GM21526 (cell line): Measurements from ENCODE around the gene SUPT6H.
A peak's percentile ranks its signal among the peaks of the same experiment; 100 is the strongest.

Experiments used
- ATAC-seq: cut with Tn5 transposase; IDR thresholded peaks from one replicate; pipeline ENCODE4 v1.9.1; 2021; ENCODE audit warnings: moderate library complexity; ENCODE audit not compliant: unreplicated experiment, low FRiP score

The SUPT6H gene

DNA sequence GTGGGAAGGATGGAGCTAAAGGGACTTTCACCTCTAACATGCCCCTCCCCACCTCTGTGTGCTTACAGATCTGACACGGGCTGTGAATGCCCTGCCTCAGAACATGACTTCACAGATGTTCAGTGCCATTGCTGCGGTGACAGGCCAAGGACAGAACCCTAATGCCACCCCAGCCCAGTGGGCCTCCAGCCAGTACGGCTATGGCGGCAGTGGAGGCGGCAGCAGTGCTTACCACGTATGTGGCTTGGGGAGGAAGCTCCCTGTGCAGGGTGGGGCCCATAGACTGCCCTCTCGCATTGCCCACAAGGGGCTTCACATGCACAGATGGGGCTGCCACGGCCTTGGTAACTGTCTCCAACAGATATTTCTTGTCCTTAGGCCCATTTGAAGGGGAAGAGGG, 38.3 kb downstream of the SUPT6H start:
- ATAC-seq, result no peak

- ATAC-seq, result no peak
Measured at GRCh38 chr17:28700830-28701492, 39.0 kb downstream of the SUPT6H start.

- ATAC-seq, result no peak
Measured at GRCh38 chr17:28702026-28702751, 40.2 kb downstream of the SUPT6H start.

GRCh38 chr17:28702752-28703150, 40.7 kb downstream of the SUPT6H start:
- ATAC-seq, result no peak

DNA sequence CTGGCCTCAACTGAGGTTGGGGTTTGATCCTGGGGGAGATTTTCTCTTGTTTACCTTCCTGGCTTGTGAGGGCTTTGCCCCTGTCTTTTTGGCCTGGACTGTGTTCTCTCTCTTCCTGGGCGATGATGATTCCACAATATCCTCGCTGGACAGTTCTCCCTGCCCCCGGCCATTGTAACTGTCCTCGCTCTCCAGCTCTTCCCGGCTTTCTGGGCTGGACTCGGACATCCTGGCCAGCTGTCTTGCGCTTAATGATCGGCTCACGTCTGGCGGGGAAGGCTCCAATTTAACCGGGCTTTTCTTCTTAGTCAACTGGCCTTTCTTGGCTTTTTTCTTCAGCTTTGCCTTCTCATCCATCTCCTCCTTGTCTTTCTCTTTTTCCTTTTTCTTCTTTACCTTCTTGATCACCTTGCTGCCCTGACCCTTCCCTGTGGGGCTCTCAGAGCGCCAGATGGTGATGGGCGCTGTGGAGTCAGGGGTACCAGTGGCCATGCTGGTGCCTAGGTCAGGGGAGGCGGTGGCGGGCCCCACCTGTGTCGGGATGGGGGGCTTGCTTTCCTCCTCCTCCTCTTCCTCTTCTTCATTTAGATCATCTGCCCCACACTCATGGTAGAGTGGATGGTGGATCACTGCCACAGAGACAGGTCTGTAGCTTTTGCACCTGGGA, 41.7 kb downstream of the SUPT6H start:
- ATAC-seq, result no peak

DNA sequence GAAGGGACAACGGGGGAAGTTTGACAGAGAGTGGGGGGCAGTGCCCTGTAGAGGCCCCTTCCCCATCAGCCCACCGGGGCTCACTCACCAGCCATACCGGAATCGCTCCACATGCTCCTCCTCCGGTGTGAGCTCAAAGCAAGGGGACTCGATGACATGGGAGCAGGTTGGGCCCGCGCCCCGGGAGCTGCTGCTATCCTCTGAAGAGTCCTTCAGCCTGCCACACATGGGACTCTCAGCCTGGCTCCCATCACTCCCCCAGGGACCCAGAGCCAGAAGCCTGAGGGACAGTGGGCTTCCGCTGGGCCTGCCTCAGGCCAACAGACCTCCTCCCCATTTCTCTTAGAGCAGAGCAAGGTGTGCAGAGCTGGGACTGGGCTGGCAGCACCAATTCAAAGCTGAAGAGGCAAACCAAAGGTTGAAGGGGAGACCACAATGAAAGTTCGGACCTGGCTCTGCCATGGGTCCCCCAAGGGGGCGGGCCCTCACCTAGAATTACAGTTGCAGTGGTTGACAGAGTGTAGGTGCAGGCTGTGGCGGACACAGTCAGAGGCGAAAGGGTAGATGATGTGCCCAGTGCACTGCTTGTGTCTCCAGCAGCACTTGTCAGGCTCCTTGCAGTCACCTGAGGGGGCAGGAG, 42.3 kb downstream of the SUPT6H start:
- no peak for ATAC-seq

DNA sequence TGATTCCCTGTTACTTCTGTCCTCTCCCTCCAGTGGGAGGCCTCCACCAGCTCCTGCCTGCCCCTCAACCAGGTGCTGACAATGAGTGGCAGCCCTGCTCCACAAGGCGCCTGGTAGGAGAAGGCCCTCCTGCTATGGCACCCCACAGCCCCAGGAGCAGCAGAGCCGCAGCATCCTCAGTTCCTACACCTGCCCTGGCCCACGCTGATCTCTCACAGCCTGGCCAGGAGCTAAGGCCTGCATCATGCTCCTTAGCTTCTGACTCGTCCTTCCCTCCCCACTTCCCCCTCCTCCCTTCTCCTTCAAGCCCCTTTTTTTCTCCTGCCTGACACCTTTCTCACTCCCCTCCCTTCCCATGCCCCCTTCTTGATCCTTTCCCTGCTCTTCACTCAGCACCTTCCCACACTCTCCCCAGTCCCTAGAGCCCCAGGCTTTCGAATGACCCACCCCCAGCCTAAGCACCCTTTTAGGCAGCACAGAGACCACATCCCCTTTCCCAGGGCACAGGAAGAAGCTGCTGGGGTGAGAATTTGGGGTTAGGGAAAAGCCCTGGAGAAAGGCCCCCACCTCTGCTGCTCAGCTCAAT, 43.2 kb downstream of the SUPT6H start:
- ATAC-seq, result no peak

GRCh38 chr17:28705728-28706334, 43.8 kb downstream of the SUPT6H start:
- no peak for ATAC-seq

- no peak for ATAC-seq
Measured at GRCh38 chr17:28706471-28707338, 44.7 kb downstream of the SUPT6H start.

DNA sequence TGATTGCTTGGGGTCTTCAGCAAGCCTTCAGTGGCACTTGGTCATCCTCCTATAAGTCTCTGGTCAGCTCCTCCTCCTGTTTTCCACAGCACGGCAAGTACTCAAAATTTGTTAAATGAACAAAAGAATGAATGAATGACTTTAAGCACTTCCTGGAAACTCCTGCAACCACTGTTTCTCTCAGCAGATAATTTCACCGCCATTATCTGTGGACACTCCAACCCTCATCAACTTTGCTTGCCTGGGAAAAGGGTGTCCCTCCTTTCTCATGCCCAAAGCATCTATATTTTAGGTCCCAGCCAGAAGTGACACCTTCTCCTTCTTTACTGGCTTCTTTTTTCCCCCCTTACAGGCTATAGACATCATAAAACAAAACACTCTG, 45.3 kb downstream of the SUPT6H start:
- no peak for ATAC-seq

DNA sequence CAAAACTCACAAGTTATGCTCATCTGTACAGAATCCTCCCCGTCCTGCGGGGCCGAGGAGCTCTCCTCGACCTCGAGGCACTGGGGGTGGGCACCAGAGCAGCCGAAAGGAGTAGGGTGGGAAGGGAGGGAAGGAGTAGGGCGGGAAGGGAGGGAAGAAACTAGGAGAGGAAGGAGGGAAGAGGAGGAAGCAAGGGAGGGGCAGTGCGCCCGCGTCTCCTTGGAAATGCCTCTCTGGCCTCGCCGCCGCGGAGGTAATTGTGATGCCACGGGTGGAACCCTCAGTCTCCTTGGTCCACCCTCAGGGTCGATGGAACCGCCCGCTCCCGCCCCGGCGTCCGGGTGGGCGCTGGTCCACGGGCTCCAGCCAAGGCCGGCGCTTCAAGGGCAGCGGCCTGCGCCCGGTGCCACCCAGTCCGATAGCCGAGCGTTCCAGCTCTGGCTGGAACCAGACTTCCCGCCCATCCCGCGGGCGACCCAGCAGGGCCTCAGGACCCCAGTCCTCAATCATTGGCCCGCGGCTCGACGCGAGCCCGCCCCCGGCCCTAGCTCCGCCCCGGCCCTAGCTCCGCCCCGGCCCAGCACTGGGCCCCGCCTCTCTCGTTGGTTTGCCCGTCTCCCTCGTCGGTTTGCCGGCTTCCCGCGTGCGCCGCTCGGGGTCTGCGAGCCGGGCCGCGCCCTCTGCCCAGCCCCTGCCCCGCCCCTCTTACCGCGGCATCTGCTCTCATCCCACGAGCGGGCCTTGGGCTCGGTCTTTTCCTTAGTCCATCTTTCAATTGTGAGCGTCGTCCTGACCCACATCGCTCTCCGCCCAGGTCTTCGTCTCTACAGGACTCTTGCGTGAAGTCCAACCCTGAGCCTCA, 49.1 kb downstream of the SUPT6H start:
- ATAC-seq, result peak; percentile 55

DNA sequence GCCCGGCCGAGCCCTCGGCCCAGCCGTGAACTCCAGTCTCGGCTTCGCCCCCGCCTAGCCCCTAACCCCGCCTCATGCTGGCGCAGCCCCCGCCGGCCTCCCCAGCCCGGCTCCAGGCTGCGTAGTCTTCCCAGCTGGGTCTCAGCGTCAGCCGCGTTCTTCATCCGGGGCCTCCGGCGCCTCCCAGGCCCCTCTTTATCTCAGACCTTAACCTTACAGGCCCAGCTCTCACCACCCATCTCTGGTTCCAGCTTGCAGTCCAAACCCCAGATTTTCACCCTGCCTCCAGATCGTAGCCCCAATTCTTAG, 49.7 kb downstream of the SUPT6H start, which contains the start of gene PROCA1:
Gene PROCA1 (minus strand): TSS at position 166 of the 309 bp plus-strand sequence. CDS start 228 bp downstream, outside the sequence.
- no peak for ATAC-seq

- no peak for ATAC-seq
Measured at GRCh38 chr17:28712032-28712704, 50.2 kb downstream of the SUPT6H start.

- ATAC-seq, result no peak
Measured at GRCh38 chr17:28712705-28713415, 50.9 kb downstream of the SUPT6H start.

GRCh38 chr17:28714281-28714680, 52.3 kb downstream of the SUPT6H start:
- no peak for ATAC-seq

- ATAC-seq, result no peak
Measured at GRCh38 chr17:28715217-28715616, 53.2 kb downstream of the SUPT6H start.

- no peak for ATAC-seq
Measured at GRCh38 chr17:28716740-28717577, 55.0 kb downstream of the SUPT6H start.
